HG03175 (cell line): ENCODE results near the gene TEKT3.

Source experiments
- ATAC-seq: cut with Tn5 transposase; IDR thresholded peaks from one replicate; pipeline ENCODE4 v1.9.1; 2021; ENCODE audit warnings: mild to moderate bottlenecking, moderate library complexity; ENCODE audit not compliant: unreplicated experiment

TEKT3 gene

GRCh38 chr17:15341385-15341849, at the start of gene TEKT3:
Gene TEKT3 (minus strand): TSS chr17:15341597. CDS start chr17:15331585, 10,012 bp downstream.
- ATAC-seq, result no peak

GRCh38 chr17:15388356-15389041, 47.1 kb upstream of the TEKT3 start:
- no peak for ATAC-seq

- no peak for ATAC-seq
Observed at GRCh38 chr17:15386083-15386482, 44.7 kb upstream of the TEKT3 start.

- no peak for ATAC-seq
Observed at GRCh38 chr17:15385305-15385704, 43.9 kb upstream of the TEKT3 start.

GRCh38 chr17:15384142-15384787, 42.9 kb upstream of the TEKT3 start:
- no peak for ATAC-seq

- ATAC-seq, result no peak
Observed at GRCh38 chr17:15382914-15383313, 41.5 kb upstream of the TEKT3 start.

GRCh38 chr17:15381707-15382106, 40.3 kb upstream of the TEKT3 start:
- no peak for ATAC-seq

GRCh38 chr17:15380446-15380845, 39.0 kb upstream of the TEKT3 start:
- ATAC-seq, result no peak

- no peak for ATAC-seq
Observed at GRCh38 chr17:15379659-15380058, 38.3 kb upstream of the TEKT3 start.

- ATAC-seq, result no peak
Observed at GRCh38 chr17:15378243-15378642, 36.8 kb upstream of the TEKT3 start.

- ATAC-seq, result no peak
Observed at GRCh38 chr17:15377616-15378015, 36.2 kb upstream of the TEKT3 start.

GRCh38 chr17:15377200-15377599, 35.8 kb upstream of the TEKT3 start:
- no peak for ATAC-seq

- no peak for ATAC-seq
Observed at GRCh38 chr17:15371376-15372130, 30.2 kb upstream of the TEKT3 start.

- no peak for ATAC-seq
Observed at GRCh38 chr17:15368600-15368999, 27.2 kb upstream of the TEKT3 start.

GRCh38 chr17:15366026-15366425, 24.6 kb upstream of the TEKT3 start:
- ATAC-seq, result no peak

- ATAC-seq, result no peak
Observed at GRCh38 chr17:15364615-15365014, 23.2 kb upstream of the TEKT3 start.

- ATAC-seq, result no peak
Observed at GRCh38 chr17:15363702-15364101, 22.3 kb upstream of the TEKT3 start.

GRCh38 chr17:15361592-15361991, 20.2 kb upstream of the TEKT3 start:
- ATAC-seq, result no peak

GRCh38 chr17:15361151-15361550, 19.8 kb upstream of the TEKT3 start:
- no peak for ATAC-seq

GRCh38 chr17:15354256-15354655, 12.9 kb upstream of the TEKT3 start:
- ATAC-seq, result no peak

GRCh38 chr17:15351925-15352324, 10.5 kb upstream of the TEKT3 start:
- no peak for ATAC-seq

GRCh38 chr17:15351478-15351840, 10.1 kb upstream of the TEKT3 start:
- ATAC-seq, result no peak
